IPS DF 19.7 (cell line): ENCODE measurements around the gene CLASP1.

Source experiments
- DNase-seq: peaks from one replicate; pipeline ENCODE4 v3.0.0-alpha.2; 2013; ENCODE audit warnings: low read depth, low spot score

The CLASP1 gene

DNA sequence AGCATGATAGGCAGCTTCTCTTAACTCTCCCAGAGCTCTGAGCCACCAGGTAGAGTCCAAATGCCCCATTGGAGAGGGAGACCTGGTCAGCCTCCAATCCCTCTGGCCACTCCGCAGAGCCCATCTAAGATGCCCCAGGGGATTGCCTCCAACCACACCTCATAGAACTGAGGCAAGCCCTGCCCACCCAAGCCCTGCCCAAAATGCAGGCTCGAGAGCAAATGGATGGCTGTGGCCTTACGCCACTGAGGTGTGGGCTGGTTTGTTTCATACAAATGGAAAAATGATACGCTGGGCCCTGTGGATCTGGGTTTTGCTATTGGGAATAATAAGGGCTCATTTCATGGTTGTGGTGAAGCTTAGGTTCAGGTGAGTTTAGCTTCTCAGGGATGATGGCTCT, 361.3 kb downstream of the CLASP1 start:
- DNase-seq: no peak
